SK-N-SH (cell line): ENCODE results near the gene TP63.

Source experiments
- EZH2phosphoT487 ChIP-seq: fragments of 200-600 bp; sonication (generic); IDR thresholded peaks from 2 replicates; pipeline ENCODE4 v1.6.1; 2017; ENCODE audit warnings: low read depth, mixed run types, mild to moderate bottlenecking, antibody characterized with exemption, moderate library complexity, borderline replicate concordance
- POLR2AphosphoS5 ChIP-seq: IDR thresholded peaks from 2 replicates; pipeline ENCODE4 v1.6.1; 2012; ENCODE audit warnings: low read depth, low read length
- TAF1 ChIP-seq: IDR thresholded peaks from 2 replicates; pipeline ENCODE4 v1.6.1; 2012; ENCODE audit warnings: low read depth, mild to moderate bottlenecking, low read length, moderate library complexity, borderline replicate concordance
- TF ChIP-seq, protein P1 (sequence below): IDR thresholded peaks from 2 replicates; pipeline ENCODE4 v1.4.0; 2012; ENCODE audit warnings: low read depth
- TF ChIP-seq, protein P2 (sequence below): fragments of 200-600 bp; sonication (generic); IDR thresholded peaks from 2 replicates; pipeline ENCODE4 v1.6.1; 2017; ENCODE audit warnings: antibody characterized with exemption, mild to moderate bottlenecking, moderate library complexity
- TF ChIP-seq, protein P3 (sequence below): fragments of 150-350 bp; IDR thresholded peaks from 2 replicates; pipeline ENCODE4 v1.6.1; 2017; ENCODE audit warnings: antibody characterized with exemption, low read length, low read depth, borderline replicate concordance
- TF ChIP-seq, protein P4 (sequence below): IDR thresholded peaks from 2 replicates; pipeline ENCODE4 v1.6.1; 2012; ENCODE audit warnings: mild to moderate bottlenecking, low read depth, low read length, moderate library complexity

DNA sequence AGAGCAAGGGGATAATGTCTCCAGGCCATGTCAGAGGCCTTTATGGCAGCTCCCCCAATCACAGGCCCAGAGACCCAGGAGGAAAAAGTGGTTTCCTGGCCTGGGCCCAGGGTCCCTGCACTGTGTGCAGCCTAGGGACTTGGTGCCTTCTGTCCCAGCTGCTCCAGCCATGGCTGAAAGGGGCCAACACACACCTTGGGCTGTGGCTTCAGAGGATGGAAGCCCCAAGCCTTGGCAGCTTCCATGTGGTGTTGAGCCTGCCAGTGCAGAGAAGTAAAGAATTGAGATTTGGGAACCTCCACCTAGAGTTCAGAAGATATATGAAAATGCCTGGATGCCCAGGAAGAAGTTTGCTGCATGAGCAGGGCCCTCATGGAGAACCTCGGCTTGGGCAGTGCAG is 18.1 kb upstream of the TP63 start:
- TF ChIP-seq, protein P1, sequence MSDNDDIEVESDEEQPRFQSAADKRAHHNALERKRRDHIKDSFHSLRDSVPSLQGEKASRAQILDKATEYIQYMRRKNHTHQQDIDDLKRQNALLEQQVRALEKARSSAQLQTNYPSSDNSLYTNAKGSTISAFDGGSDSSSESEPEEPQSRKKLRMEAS, result no peak
- no peak for TF ChIP-seq TAF1
- TF ChIP-seq, protein P2, sequence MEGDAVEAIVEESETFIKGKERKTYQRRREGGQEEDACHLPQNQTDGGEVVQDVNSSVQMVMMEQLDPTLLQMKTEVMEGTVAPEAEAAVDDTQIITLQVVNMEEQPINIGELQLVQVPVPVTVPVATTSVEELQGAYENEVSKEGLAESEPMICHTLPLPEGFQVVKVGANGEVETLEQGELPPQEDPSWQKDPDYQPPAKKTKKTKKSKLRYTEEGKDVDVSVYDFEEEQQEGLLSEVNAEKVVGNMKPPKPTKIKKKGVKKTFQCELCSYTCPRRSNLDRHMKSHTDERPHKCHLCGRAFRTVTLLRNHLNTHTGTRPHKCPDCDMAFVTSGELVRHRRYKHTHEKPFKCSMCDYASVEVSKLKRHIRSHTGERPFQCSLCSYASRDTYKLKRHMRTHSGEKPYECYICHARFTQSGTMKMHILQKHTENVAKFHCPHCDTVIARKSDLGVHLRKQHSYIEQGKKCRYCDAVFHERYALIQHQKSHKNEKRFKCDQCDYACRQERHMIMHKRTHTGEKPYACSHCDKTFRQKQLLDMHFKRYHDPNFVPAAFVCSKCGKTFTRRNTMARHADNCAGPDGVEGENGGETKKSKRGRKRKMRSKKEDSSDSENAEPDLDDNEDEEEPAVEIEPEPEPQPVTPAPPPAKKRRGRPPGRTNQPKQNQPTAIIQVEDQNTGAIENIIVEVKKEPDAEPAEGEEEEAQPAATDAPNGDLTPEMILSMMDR, result no peak
- TF ChIP-seq, protein P3, sequence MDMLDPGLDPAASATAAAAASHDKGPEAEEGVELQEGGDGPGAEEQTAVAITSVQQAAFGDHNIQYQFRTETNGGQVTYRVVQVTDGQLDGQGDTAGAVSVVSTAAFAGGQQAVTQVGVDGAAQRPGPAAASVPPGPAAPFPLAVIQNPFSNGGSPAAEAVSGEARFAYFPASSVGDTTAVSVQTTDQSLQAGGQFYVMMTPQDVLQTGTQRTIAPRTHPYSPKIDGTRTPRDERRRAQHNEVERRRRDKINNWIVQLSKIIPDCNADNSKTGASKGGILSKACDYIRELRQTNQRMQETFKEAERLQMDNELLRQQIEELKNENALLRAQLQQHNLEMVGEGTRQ, result no peak
- TF ChIP-seq, protein P4, sequence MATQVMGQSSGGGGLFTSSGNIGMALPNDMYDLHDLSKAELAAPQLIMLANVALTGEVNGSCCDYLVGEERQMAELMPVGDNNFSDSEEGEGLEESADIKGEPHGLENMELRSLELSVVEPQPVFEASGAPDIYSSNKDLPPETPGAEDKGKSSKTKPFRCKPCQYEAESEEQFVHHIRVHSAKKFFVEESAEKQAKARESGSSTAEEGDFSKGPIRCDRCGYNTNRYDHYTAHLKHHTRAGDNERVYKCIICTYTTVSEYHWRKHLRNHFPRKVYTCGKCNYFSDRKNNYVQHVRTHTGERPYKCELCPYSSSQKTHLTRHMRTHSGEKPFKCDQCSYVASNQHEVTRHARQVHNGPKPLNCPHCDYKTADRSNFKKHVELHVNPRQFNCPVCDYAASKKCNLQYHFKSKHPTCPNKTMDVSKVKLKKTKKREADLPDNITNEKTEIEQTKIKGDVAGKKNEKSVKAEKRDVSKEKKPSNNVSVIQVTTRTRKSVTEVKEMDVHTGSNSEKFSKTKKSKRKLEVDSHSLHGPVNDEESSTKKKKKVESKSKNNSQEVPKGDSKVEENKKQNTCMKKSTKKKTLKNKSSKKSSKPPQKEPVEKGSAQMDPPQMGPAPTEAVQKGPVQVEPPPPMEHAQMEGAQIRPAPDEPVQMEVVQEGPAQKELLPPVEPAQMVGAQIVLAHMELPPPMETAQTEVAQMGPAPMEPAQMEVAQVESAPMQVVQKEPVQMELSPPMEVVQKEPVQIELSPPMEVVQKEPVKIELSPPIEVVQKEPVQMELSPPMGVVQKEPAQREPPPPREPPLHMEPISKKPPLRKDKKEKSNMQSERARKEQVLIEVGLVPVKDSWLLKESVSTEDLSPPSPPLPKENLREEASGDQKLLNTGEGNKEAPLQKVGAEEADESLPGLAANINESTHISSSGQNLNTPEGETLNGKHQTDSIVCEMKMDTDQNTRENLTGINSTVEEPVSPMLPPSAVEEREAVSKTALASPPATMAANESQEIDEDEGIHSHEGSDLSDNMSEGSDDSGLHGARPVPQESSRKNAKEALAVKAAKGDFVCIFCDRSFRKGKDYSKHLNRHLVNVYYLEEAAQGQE, result no peak
- TF ChIP-seq EZH2phosphoT487, result no peak
- no peak for TF ChIP-seq POLR2AphosphoS5
